Neuronal stem cell (in vitro differentiated cells): ENCODE data around the gene MSH5.

Source experiments
- DNase-seq: peaks from one replicate; pipeline ENCODE4 v3.0.0-alpha.2; 2013; ENCODE audit warnings: low spot score
- H2AFZ ChIP-seq: one replicate; pipeline ENCODE4 v1.6.1; 2013; ENCODE audit warnings: mild to moderate bottlenecking, low read length, inconsistent platforms
- H2AK5ac ChIP-seq: 2 replicates; pipeline ENCODE4 v1.6.1; 2013; ENCODE audit warnings: low read depth, mild to moderate bottlenecking, inconsistent platforms, low read length, moderate library complexity, mixed read lengths
- H2BK120ac ChIP-seq: 2 replicates; pipeline ENCODE4 v1.6.1; 2013; ENCODE audit warnings: low read depth, mild to moderate bottlenecking, inconsistent platforms, low read length, moderate library complexity, mixed read lengths
- H2BK12ac ChIP-seq: one replicate; pipeline ENCODE4 v1.6.1; 2013; ENCODE audit warnings: low read length, inconsistent platforms
- H2BK15ac ChIP-seq: 2 replicates; pipeline ENCODE4 v1.6.1; 2013; ENCODE audit warnings: mild to moderate bottlenecking, low read length, inconsistent platforms, mixed read lengths
- H2BK5ac ChIP-seq: one replicate; pipeline ENCODE4 v1.6.1; 2013; ENCODE audit warnings: inconsistent platforms, mild to moderate bottlenecking, low read length, moderate library complexity
- H3K14ac ChIP-seq: one replicate; pipeline ENCODE4 v1.6.1; 2013; ENCODE audit warnings: low read length, inconsistent platforms
- H3K18ac ChIP-seq: 2 replicates; pipeline ENCODE4 v1.6.1; 2013; ENCODE audit warnings: low read length, inconsistent platforms
- H3K23ac ChIP-seq: 2 replicates; pipeline ENCODE4 v1.6.1; 2013; ENCODE audit warnings: low read depth, mild to moderate bottlenecking, mixed read lengths, low read length, inconsistent platforms; ENCODE audit not compliant: poor library complexity
- H3K27ac ChIP-seq: replicated peaks from 3 replicates; pipeline ENCODE4 v1.5.1; 2013; ENCODE audit warnings: low read length, inconsistent platforms
- H3K27me3 ChIP-seq, 3 experiments: 2 replicates each; pipeline ENCODE4 v1.6.1; 2013; ENCODE audit warnings: low read length in 3 of 3, mild to moderate bottlenecking in 2 of 3, inconsistent platforms in 1 of 3, low read depth in 1 of 3, mixed read lengths in 1 of 3, moderate library complexity in 1 of 3; ENCODE audit not compliant: control insufficient read depth in 3 of 3, insufficient read depth in 3 of 3
- H3K36me3 ChIP-seq, 2 donors: replicated peaks in 1 of 2; 2 replicates each; pipeline ENCODE4 v1.6.1; 2013; ENCODE audit warnings: low read length in 2 of 2; ENCODE audit not compliant: control insufficient read depth in 2 of 2, insufficient read depth in 2 of 2
- H3K4ac ChIP-seq: 2 replicates; pipeline ENCODE4 v1.6.1; 2013; ENCODE audit warnings: inconsistent platforms, mild to moderate bottlenecking, low read length, moderate library complexity
- H3K4me1 ChIP-seq, 2 donors: 1 replicate in 1 of 2; 2 replicates in 1 of 2; pipeline ENCODE4 v1.6.1; 2013; ENCODE audit warnings: low read length in 2 of 2, low read depth in 1 of 2; ENCODE audit not compliant: control insufficient read depth in 2 of 2, insufficient read depth in 1 of 2
- H3K4me2 ChIP-seq: one replicate; pipeline ENCODE4 v1.6.1; 2013; ENCODE audit warnings: mild to moderate bottlenecking, low read length, inconsistent platforms; ENCODE audit not compliant: insufficient read depth, poor library complexity, severe bottlenecking
- H3K4me3 ChIP-seq, 2 donors: 2 replicates each; pipeline ENCODE4 v1.5.1; 2013; ENCODE audit warnings: low read length in 2 of 2, mild to moderate bottlenecking in 2 of 2, inconsistent platforms in 1 of 2, moderate library complexity in 1 of 2
- H3K79me1 ChIP-seq: one replicate; pipeline ENCODE4 v1.6.1; 2013; ENCODE audit warnings: low read depth, mild to moderate bottlenecking, inconsistent platforms, low read length, moderate library complexity
- H3K9ac ChIP-seq: one replicate; pipeline ENCODE4 v1.6.1; 2013; ENCODE audit warnings: mild to moderate bottlenecking, low read depth, low read length, inconsistent platforms; ENCODE audit not compliant: poor library complexity
- H3K9me3 ChIP-seq, 2 donors: replicated peaks in 1 of 2; 2 replicates each; pipeline versions ENCODE3 to v1.6.1; 2013; ENCODE audit warnings: low read length in 2 of 2, mild to moderate bottlenecking in 2 of 2, inconsistent platforms in 1 of 2, low read depth in 1 of 2, mixed read lengths in 1 of 2, moderate library complexity in 1 of 2; ENCODE audit not compliant: control insufficient read depth in 2 of 2, insufficient read depth in 1 of 2
- H4K8ac ChIP-seq: one replicate; pipeline ENCODE4 v1.6.1; 2013; ENCODE audit warnings: low read depth, mild to moderate bottlenecking, inconsistent platforms, low read length, moderate library complexity
- H4K91ac ChIP-seq: one replicate; pipeline ENCODE4 v1.6.1; 2013; ENCODE audit warnings: low read length, low read depth, mild to moderate bottlenecking, inconsistent platforms; ENCODE audit not compliant: poor library complexity
- WGBS, 2 donors: extraction: QIAGEN DNeasy Blood & Tissue Kit; methylation state at CpG; one replicate each; pipeline ENCODE4 v1.1.7; 2013; ENCODE audit warnings: missing lambda C conversion rate in 2 of 2, mixed read lengths in 1 of 2; ENCODE audit not compliant: insufficient read length in 2 of 2, insufficient replicate concordance in 1 of 2; ENCODE audit errors: extremely low coverage in 2 of 2; 5-methylcytosine and 5-hydroxymethylcytosine counted together

Gene MSH5

GRCh38 chr6:31691564-31692108, 48.2 kb upstream of the MSH5 start:
- Histone ChIP-seq H2BK5ac (no peak overlapping the region), H3K27me3 (no peaks in the 10 kb centered on the region), H3K4ac (no peak overlapping the region), H2BK15ac (no peak overlapping the region), H3K4me1 (peaks cover 0 to 2% of the 10 kb centered on the region in 2 donors), H2AK5ac (no peak overlapping the region), H3K14ac (no peak overlapping the region), H2AFZ (no peak overlapping the region), H3K79me1 (no peaks in the 10 kb centered on the region), H4K8ac (no peak overlapping the region), H4K91ac (no peak overlapping the region), H3K18ac (no peak overlapping the region), H2BK12ac (no peak overlapping the region), H3K9me3 (no peaks in the 10 kb centered on the region), H2BK120ac (no peak overlapping the region), H3K4me2 (peak overlapping the region; percentile 18), H3K23ac (no peak overlapping the region), H3K36me3 (peaks cover 51 to 96% of the 10 kb centered on the region in 2 donors), H3K27ac (no peak overlapping the region), H3K9ac (no peak overlapping the region), H3K4me3 (no peak overlapping the region)
- no peak for DNase-seq
- no CpG with 5 or more reads among the region's 12 CpGs for WGBS, 2 donors

- Histone ChIP-seq H2BK12ac (no peak overlapping the region), H3K4me2 (no peak overlapping the region), H3K9ac (no peak overlapping the region), H2BK5ac (no peak overlapping the region), H3K79me1 (no peaks in the 10 kb centered on the region), H3K9me3 (no peaks in the 10 kb centered on the region), H3K23ac (no peak overlapping the region), H3K4ac (no peak overlapping the region), H4K91ac (no peak overlapping the region), H3K18ac (no peak overlapping the region), H3K4me3 (no peak overlapping the region), H3K4me1 (peaks cover 0 to 2% of the 10 kb centered on the region in 2 donors), H2BK15ac (no peak overlapping the region), H3K27ac (no peak overlapping the region), H3K27me3 (no peaks in the 10 kb centered on the region), H2AFZ (no peak overlapping the region), H4K8ac (no peak overlapping the region), H3K14ac (no peak overlapping the region), H3K36me3 (peaks cover 48 to 95% of the 10 kb centered on the region in 2 donors), H2BK120ac (no peak overlapping the region), H2AK5ac (no peak overlapping the region)
- no CpG with 5 or more reads among the region's 4 CpGs for WGBS, 2 donors
- DNase-seq, result no peak
These were observed 47.5 kb upstream of the MSH5 start for GRCh38 chr6:31692353-31692752.

- H2AK5ac ChIP-seq, result no peak overlapping the region
- H3K36me3 ChIP-seq, result peaks cover 46 to 95% of the 10 kb centered on the region in 2 donors
- no peak overlapping the region for H2BK5ac ChIP-seq
- H3K4ac ChIP-seq, result no peak overlapping the region
- H2BK120ac ChIP-seq, result no peak overlapping the region
- H4K8ac ChIP-seq, result no peak overlapping the region
- H3K27me3 ChIP-seq, result no peaks in the 10 kb centered on the region
- H3K27ac ChIP-seq, result no peak overlapping the region
- H2BK12ac ChIP-seq, result no peak overlapping the region
- H3K79me1 ChIP-seq, result no peaks in the 10 kb centered on the region
- no peak overlapping the region for H3K23ac ChIP-seq
- no peaks in the 10 kb centered on the region for H3K9me3 ChIP-seq
- no CpG with 5 or more reads among the region's 9 CpGs for WGBS, 2 donors
- peaks cover 0 to 2% of the 10 kb centered on the region in 2 donors for H3K4me1 ChIP-seq
- H3K9ac ChIP-seq, result no peak overlapping the region
- H3K18ac ChIP-seq, result no peak overlapping the region
- DNase-seq, result no peak
- H2AFZ ChIP-seq, result no peak overlapping the region
- no peak overlapping the region for H3K4me2 ChIP-seq
- no peak overlapping the region for H3K4me3 ChIP-seq
- H3K14ac ChIP-seq, result no peak overlapping the region
- no peak overlapping the region for H4K91ac ChIP-seq
- no peak overlapping the region for H2BK15ac ChIP-seq
These were observed 46.9 kb upstream of the MSH5 start for GRCh38 chr6:31692886-31693285.

- Histone ChIP-seq H3K79me1 (no peaks in the 10 kb centered on the region), H4K8ac (no peak overlapping the region), H3K36me3 (peaks cover 41 to 94% of the 10 kb centered on the region in 2 donors)
These were observed 46.3 kb upstream of the MSH5 start for GRCh38 chr6:31693535-31693934.

More at GRCh38 chr6:31693535-31693934, 46.3 kb upstream of the MSH5 start:
- Histone ChIP-seq H3K9me3 (no peaks in the 10 kb centered on the region), H4K91ac (no peak overlapping the region), H3K27me3 (no peaks in the 10 kb centered on the region), H3K14ac (no peak overlapping the region), H3K4me1 (peaks cover 0 to 2% of the 10 kb centered on the region in 2 donors), H2AK5ac (no peak overlapping the region), H3K4me2 (no peak overlapping the region), H2AFZ (no peak overlapping the region), H2BK5ac (no peak overlapping the region), H3K4me3 (peak overlapping the region in 1 of 2 donors; percentile 16), H3K23ac (no peak overlapping the region), H3K4ac (no peak overlapping the region), H2BK12ac (no peak overlapping the region), H2BK120ac (no peak overlapping the region), H2BK15ac (no peak overlapping the region), H3K18ac (no peak overlapping the region), H3K9ac (no peak overlapping the region), H3K27ac (no peak overlapping the region)
- no peak for DNase-seq
- WGBS, 2 donors, result no CpG with 5 or more reads among the region's 6 CpGs
